Smooth muscle cell (in vitro differentiated cells): ENCODE measurements around the gene PFKFB4. TPM values are rescaled to one million over a fixed set of nuclear protein-coding genes. Genes with fewer than 3 reads are reported as not detected.
"Not testable (repeated sequence)": the region's sequence is repeated elsewhere in the genome, so short reads cannot be mapped to it uniquely, and the experiment has no call there.

Source experiments
- DNase-seq: peaks from one replicate; lab custom pipeline; 2025; ENCODE audit not compliant: unreplicated experiment; lab: John Stamatoyannopoulos, UW
- H2AFZ ChIP-seq: fragments of 200-600 bp; sonication (generic); 2 replicates; pipeline ENCODE4 v1.6.0; 2016; ENCODE audit warnings: antibody characterized with exemption, low read depth, mild to moderate bottlenecking
- H3F3A ChIP-seq: fragments of 200-600 bp; sonication (generic); 2 replicates; pipeline ENCODE4 v1.6.0; 2017; ENCODE audit warnings: antibody characterized with exemption, low read depth
- H3K27ac ChIP-seq: fragments of 200-600 bp; sonication (generic); 2 replicates; pipeline ENCODE4 v1.5.1; 2016; ENCODE audit warnings: low read depth, mild to moderate bottlenecking
- H3K27me3 ChIP-seq: fragments of 200-600 bp; sonication (generic); 2 replicates; pipeline ENCODE4 v1.6.1; 2016; ENCODE audit warnings: low read depth, mild to moderate bottlenecking
- H3K36me3 ChIP-seq: fragments of 200-600 bp; sonication (generic); 2 replicates; pipeline ENCODE4 v1.5.1; 2016; ENCODE audit warnings: low read depth
- H3K4me1 ChIP-seq: fragments of 200-600 bp; sonication (generic); 2 replicates; pipeline ENCODE4 v1.5.1; 2016; ENCODE audit warnings: low read depth
- H3K4me2 ChIP-seq: fragments of 200-600 bp; sonication (generic); 2 replicates; pipeline ENCODE4 v1.6.0; 2016; ENCODE audit warnings: mild to moderate bottlenecking
- H3K4me3 ChIP-seq: fragments of 200-600 bp; sonication (generic); 2 replicates; pipeline ENCODE4 v1.5.1; 2016; ENCODE audit warnings: mild to moderate bottlenecking
- H3K79me2 ChIP-seq: fragments of 200-600 bp; sonication (generic); 2 replicates; pipeline ENCODE4 v1.6.0; 2016; ENCODE audit warnings: low read depth, mild to moderate bottlenecking
- H3K9ac ChIP-seq: fragments of 200-600 bp; sonication (generic); 2 replicates; pipeline ENCODE4 v1.6.0; 2016; ENCODE audit warnings: low read depth
- H3K9me3 ChIP-seq: fragments of 200-600 bp; sonication (generic); replicated peaks from 2 replicates; pipeline ENCODE4 v1.5.1; 2016; ENCODE audit warnings: low read depth
- H4K20me1 ChIP-seq: fragments of 200-600 bp; sonication (generic); 2 replicates; pipeline ENCODE4 v1.6.0; 2016; ENCODE audit warnings: low read depth
- WGBS: methylation state at CpG from one replicate; pipeline ENCODE4 v1.1.7; 2016; ENCODE audit warnings: low lambda C conversion rate; 5-methylcytosine and 5-hydroxymethylcytosine counted together
- polyA plus RNA-seq: library from polyadenylated mRNA; unstranded; fragments of >200 nt; fragmentation: Nextera tagmentation; extraction: Ambion mirVana; gene quantifications from 2 replicates; pipeline ENCODE4 v1.2.1, GENCODE V29; 2016
- total RNA-seq: library from RNA; depleted of rRNA; stranded (reverse); fragments of >200 nt; gene quantifications from 2 replicates; pipeline ENCODE4 v1.2.3, GENCODE V29; 2014
- TF ChIP-seq, protein P1 (sequence below): fragments of 200-600 bp; sonication (generic); IDR thresholded peaks from 2 replicates; pipeline ENCODE4 v1.5.1; 2017; ENCODE audit warnings: borderline replicate concordance, mild to moderate bottlenecking, antibody characterized with exemption; ENCODE audit not compliant: insufficient read depth, poor library complexity, severe bottlenecking

The PFKFB4 gene
- total and polyA plus RNA-seq, 2 experiments from 2014 or later = 37.4 to 48.8 TPM

DNA sequence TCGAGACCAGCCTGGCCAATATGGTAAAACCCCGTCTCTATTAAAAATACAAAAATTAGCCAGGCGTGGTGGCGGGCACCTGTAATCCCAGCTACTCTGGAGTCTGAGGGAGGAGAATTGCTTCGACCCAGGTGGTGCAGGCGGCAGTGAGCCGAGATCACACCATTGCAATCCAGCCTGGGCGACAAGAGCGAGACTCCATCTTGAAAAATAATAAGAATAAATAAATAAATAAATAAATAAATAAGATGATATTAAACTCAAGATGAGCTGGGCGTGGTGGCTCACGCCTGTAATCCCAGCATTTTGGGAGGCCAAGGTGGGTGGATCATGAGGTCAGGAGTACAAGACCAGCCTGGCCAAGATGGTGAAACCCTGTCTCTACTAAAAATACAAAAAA is 75.7 kb downstream of the PFKFB4 start:
- not testable (repeated sequence) for H3K79me2 ChIP-seq, H3K4me2 ChIP-seq, H3K4me3 ChIP-seq, H3K9me3 ChIP-seq, H3K36me3 ChIP-seq, H3K27ac ChIP-seq, H3K9ac ChIP-seq, H3K4me1 ChIP-seq, H2AFZ ChIP-seq, H3K27me3 ChIP-seq, H3F3A ChIP-seq, DNase-seq, H4K20me1 ChIP-seq
- WGBS = 99% methylated on average over 11 of the region's 11 CpGs

DNA sequence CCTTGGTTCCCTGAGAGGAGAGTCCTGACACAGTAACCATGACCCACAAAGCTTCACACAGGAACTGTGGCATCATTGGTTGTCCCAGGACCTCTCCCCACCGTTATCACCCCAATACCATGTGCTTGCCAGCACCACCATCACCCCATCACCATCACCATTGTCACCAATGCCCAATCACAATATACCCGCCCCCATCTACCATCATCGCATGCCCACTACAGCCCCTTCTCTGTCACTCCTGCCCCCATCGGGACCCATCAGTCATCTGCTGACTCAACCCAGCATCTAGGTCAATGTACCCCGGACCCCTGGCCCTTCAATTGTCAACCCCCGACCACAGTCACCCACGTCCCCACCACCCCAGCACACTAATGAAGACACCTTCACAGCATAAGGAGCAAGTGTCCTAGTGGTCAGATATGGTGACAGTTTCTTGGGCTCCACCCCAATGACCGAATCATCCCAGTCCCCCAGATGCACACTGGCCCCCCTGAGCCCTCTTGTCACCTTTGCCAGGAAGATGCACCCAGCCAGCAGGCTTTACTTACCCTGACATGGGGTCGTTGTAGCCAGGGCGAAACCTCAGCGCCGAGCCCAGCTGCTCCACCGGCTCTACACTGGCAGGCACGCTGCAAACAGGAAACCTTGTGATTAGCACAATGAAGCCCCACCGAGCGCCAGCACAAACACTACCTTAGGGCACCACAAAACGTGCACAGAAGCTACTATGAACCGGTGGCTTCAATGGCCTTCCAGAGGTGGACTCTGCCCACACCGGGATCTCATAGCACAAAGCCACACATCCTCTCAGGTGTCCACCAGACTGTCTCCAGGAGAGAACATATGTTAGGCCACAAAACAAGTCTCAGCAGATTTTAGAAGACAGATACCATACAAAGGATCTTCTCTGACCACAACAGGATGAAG is 77.7 kb downstream of the PFKFB4 start:
- Histone ChIP-seq H4K20me1 (no peaks in the 10 kb centered on the region), H3K36me3 (no peaks in the 10 kb centered on the region), H3K79me2 (no peaks in the 10 kb centered on the region), H3K4me1 (peaks cover 12% of the 10 kb centered on the region), H2AFZ (no peak overlapping the region), H3K9ac (no peak overlapping the region), H3K27ac (no peak overlapping the region), H3K4me3 (no peak overlapping the region), H3F3A (no peaks in the 10 kb centered on the region), H3K9me3 (no peaks in the 10 kb centered on the region), H3K4me2 (no peak overlapping the region), H3K27me3 (no peaks in the 10 kb centered on the region)
- 92% methylated on average over 19 of the region's 19 CpGs for WGBS
- no peak for DNase-seq
- TF ChIP-seq, protein P1, sequence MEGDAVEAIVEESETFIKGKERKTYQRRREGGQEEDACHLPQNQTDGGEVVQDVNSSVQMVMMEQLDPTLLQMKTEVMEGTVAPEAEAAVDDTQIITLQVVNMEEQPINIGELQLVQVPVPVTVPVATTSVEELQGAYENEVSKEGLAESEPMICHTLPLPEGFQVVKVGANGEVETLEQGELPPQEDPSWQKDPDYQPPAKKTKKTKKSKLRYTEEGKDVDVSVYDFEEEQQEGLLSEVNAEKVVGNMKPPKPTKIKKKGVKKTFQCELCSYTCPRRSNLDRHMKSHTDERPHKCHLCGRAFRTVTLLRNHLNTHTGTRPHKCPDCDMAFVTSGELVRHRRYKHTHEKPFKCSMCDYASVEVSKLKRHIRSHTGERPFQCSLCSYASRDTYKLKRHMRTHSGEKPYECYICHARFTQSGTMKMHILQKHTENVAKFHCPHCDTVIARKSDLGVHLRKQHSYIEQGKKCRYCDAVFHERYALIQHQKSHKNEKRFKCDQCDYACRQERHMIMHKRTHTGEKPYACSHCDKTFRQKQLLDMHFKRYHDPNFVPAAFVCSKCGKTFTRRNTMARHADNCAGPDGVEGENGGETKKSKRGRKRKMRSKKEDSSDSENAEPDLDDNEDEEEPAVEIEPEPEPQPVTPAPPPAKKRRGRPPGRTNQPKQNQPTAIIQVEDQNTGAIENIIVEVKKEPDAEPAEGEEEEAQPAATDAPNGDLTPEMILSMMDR = no peak

DNA sequence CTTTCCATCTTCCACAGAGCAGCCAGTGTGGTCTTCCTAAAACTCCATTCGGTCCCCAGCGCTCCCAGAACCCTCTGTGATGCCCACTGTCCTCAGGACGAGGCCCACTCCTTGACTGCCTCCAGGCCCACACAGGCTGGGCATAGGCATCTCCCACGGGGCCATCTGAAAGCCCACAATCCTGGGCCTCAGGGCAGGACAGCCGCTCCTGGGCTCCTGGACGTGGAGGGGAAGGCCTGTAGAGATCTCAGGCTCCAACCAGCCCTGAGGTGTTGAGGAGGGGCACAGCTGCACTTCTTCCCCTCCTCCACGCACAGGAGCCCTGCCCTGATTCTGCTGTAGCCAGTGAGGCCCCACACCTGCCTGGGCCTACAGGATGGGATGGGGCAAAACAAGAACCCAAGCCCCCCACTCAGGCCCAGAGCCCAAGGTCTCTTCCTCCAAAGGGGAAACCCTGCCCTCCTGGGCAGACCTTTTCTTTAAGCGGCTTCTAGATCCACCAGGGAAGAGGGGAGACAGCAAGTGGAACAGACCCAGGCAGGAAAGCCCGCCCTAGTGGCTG is 78.6 kb downstream of the PFKFB4 start:
- H3K9me3 ChIP-seq = no peaks in the 10 kb centered on the region
- no peak overlapping the region for H3K27ac ChIP-seq
- TF ChIP-seq, protein P1 = no peak
- no peak overlapping the region for H3K4me3 ChIP-seq
- H4K20me1 ChIP-seq = no peaks in the 10 kb centered on the region
- no peak overlapping the region for H3K4me2 ChIP-seq
- H3F3A ChIP-seq = peaks cover 7% of the 10 kb centered on the region
- DNase-seq = no peak
- no peaks in the 10 kb centered on the region for H3K79me2 ChIP-seq
- no peaks in the 10 kb centered on the region for H3K36me3 ChIP-seq
- H2AFZ ChIP-seq = no peak overlapping the region
- H3K9ac ChIP-seq = no peak overlapping the region
- 93% methylated on average over 9 of the region's 9 CpGs for WGBS
- no peaks in the 10 kb centered on the region for H3K27me3 ChIP-seq
- H3K4me1 ChIP-seq = peaks cover 20% of the 10 kb centered on the region

DNA sequence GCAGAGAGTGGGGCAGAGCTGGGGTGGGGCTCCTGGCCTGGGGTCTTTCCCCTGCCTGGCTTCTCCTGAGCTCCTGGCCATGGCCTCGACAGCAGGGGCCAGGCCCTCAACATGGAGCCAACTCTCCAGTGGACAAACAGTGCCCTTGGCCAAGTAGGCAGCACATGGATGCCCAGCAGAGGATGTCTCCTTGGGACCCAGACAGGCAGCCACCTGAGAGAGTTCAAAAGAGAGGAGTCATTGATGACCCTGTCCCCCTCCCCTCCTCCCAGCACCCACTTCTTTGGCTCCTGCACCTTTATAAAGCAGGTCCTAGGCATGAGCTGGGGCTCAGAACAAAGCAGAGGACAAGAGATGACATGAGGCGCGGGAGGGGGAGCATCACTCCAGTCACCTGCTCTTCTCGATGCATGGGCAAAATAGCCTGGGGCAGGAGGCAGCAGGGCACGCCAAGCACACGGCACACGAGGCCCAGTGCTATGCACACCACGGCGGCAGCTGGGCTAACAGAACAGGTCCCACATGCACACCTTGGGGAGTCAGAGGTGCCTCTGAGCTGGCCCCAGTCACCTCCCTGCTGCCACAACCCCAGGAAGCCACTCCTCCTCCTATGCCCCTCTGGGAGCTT is 80.1 kb downstream of the PFKFB4 start:
- H3K4me3 ChIP-seq = no peak overlapping the region
- TF ChIP-seq, protein P1 = no peak
- H3K4me1 ChIP-seq = peaks cover 30% of the 10 kb centered on the region
- H3K27me3 ChIP-seq = no peaks in the 10 kb centered on the region
- WGBS = 93% methylated on average over 9 of the region's 9 CpGs
- H3K27ac ChIP-seq = no peak overlapping the region
- no peak overlapping the region for H2AFZ ChIP-seq
- H3K9me3 ChIP-seq = no peaks in the 10 kb centered on the region
- H3K4me2 ChIP-seq = no peak overlapping the region
- no peak overlapping the region for H3K9ac ChIP-seq
- peaks cover 7% of the 10 kb centered on the region for H3F3A ChIP-seq
- DNase-seq = no peak
- H4K20me1 ChIP-seq = no peaks in the 10 kb centered on the region
- H3K79me2 ChIP-seq = peaks cover 12% of the 10 kb centered on the region
- no peaks in the 10 kb centered on the region for H3K36me3 ChIP-seq
